Activated naive CD8-positive, alpha-beta T cell treated with anti-CD3 and anti-CD28 coated beads for 36 hours (primary cell): ENCODE results near the gene RUNX3. TPM values are rescaled to one million over a fixed set of nuclear protein-coding genes. Genes with fewer than 3 reads are reported as not detected.

Experiments
- DNase-seq: peaks from one replicate; pipeline ENCODE4 v3.0.0; 2021
- H3K27ac Mint-ChIP-seq: one replicate; pipeline ENCODE4 v1.8.0; 2022; ENCODE audit warnings: mild to moderate bottlenecking, moderate library complexity, mixed read lengths
- H3K27me3 Mint-ChIP-seq: one replicate; pipeline ENCODE4 v1.8.0; 2022; ENCODE audit warnings: mild to moderate bottlenecking, mixed read lengths
- H3K36me3 Mint-ChIP-seq: one replicate; pipeline ENCODE4 v1.8.0; 2021; ENCODE audit warnings: mild to moderate bottlenecking, mixed read lengths
- H3K4me1 Mint-ChIP-seq: one replicate; pipeline ENCODE4 v1.8.0; 2021; ENCODE audit warnings: mixed read lengths
- H3K4me3 Mint-ChIP-seq: one replicate; pipeline ENCODE4 v1.8.0; 2022; ENCODE audit warnings: mild to moderate bottlenecking, moderate library complexity, mixed read lengths
- H3K9me3 Mint-ChIP-seq: one replicate; pipeline ENCODE4 v1.8.0; 2022; ENCODE audit warnings: mixed read lengths
- total RNA-seq, 2 experiments: library from RNA; stranded (reverse); gene quantifications; one replicate each; pipeline ENCODE4 v1.2.3, GENCODE V29; 2021

Gene RUNX3
- total RNA-seq, 2 experiments from 2014 or later: 144 TPM

DNA sequence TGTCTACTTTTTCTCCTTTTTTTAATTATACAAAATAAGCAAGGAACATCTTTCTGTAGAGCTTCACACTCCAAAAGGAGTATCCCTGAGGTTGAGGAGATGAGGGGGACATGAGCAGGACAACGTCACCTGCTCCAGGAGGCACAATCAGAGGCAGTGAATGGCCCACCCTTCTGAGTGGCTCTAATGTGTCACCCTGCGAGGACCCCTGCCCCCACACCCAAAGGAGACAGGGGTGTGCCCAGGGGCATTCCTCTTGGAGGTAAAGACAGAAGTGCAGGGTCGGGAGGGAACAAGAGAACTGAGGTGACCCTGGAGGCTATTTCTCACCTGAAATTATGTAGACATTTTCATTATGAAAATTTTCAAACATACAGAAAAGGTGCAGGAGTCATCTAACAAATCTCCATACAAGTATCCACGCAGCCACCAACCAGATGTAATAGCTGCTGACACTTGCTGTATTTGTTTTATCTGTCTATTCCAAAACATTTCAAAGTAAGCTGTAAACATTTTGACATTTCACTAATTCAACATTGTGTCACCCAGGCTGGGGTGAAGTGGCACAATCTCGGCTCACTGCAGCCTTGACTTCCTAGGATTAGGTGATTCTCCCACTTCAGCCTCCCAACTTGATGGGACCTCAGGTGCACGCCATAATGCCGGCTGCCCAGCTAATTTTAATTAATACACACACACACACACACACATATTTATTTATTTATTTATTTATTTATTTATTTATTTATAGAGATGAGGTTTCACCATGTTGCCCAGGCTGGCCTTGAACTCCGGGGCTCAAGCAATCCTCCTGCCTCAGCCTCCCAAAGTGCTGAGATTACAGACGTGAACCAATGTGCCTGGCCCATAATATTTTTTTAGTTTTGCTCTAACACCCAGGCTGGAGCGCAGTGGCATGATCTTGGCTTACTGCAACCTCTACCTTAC is 70.7 kb downstream of the RUNX3 start:
- H3K4me3 Mint-ChIP-seq: no peak overlapping the region
- H3K4me1 Mint-ChIP-seq: no peaks in the 10 kb centered on the region
- no peaks in the 10 kb centered on the region for H3K27me3 Mint-ChIP-seq
- no peak overlapping the region for H3K27ac Mint-ChIP-seq
- H3K9me3 Mint-ChIP-seq: no peaks in the 10 kb centered on the region
- H3K36me3 Mint-ChIP-seq: no peaks in the 10 kb centered on the region
- no peak for DNase-seq

DNA sequence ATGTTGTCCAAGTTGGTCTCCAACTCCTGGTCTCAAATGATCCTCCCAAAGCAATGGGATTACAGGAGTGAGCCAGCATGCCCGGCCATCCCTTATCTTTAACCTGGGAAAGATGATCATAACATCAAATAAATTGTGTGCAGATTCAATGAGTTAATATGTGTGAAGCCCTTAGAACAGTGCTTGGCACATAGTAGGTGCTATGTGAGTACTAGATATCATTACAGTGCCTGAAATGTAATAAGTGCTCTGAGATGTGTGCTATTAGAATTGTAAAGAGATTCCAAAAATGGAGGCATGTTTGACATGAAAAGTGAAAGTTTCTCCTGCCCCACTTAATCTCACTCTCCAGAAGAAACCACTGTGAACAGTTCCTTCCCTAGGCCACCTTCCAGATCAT is 71.8 kb downstream of the RUNX3 start:
- Mint-ChIP-seq H3K4me3 (no peak overlapping the region), H3K4me1 (no peaks in the 10 kb centered on the region), H3K9me3 (no peaks in the 10 kb centered on the region), H3K36me3 (no peaks in the 10 kb centered on the region), H3K27ac (no peak overlapping the region), H3K27me3 (no peaks in the 10 kb centered on the region)
- DNase-seq: no peak

DNA sequence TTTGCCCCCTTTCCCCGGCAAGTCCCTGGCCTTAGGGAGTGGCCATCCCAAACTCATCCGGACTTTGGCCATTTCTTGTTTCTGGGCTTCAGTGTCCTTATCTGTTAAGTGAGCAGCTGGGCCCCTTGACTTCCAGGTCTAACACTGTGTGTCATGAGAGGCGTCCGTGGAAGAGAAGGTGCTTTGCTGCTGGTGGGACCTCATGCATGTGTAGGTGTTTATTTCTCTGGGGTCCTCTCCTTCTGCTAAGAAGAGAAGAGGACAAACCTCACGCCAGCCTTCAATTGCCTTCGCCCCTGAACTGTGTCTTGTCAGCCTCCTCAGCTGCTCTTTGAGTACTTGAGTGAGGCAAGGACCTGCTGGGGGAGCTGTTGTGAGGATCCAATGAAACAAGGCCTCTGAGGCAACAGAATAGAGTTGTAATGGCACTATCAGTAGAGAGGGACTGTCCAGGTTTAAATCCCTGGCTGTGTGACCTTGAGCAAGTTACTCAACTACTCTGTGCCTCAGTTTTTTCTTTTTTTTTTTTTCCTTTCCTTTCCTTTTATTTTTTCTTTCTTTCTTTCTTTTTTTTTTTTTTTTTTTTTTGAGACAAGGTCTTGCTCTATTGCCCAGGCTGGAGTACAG is 72.5 kb downstream of the RUNX3 start:
- Mint-ChIP-seq H3K4me3 (no peak overlapping the region), H3K9me3 (no peaks in the 10 kb centered on the region), H3K36me3 (no peaks in the 10 kb centered on the region), H3K4me1 (no peaks in the 10 kb centered on the region), H3K27me3 (no peaks in the 10 kb centered on the region), H3K27ac (no peak overlapping the region)
- no peak for DNase-seq

DNA sequence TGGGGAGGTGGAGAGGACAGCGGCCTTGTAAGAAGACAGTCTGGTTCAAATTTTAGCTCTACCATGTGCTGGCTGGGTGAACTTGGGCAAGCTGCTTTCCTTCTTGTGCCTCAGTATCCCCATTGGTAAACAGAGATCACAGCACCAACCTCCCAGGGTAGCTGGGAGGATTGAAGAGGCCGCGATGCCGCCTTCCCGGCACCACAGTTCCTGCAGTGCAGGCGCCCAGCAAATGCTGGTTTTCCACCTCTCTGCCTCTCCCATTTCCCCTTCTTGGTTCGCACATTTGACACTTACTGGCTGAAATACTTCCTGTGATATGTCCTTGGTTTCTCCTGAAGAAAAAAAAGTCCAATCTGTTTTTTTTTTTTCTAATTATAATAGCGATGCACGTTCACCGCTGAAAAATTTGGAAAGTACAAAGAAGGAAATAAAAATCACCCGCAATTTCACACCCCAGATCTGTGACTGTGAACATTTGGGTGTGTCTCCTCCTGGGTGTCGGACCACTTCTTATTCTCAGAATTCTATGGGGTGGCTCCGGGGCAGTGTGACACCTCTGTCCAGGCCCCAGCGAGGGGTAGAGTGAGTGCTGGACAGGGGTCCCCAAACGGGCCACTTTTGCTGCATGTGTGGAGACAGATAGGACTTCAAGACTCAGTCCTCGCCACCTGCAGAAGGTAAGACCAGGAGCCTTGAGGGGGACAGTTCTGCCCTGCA is 73.1 kb downstream of the RUNX3 start:
- no peaks in the 10 kb centered on the region for H3K27me3 Mint-ChIP-seq
- H3K4me3 Mint-ChIP-seq: no peak overlapping the region
- H3K27ac Mint-ChIP-seq: no peak overlapping the region
- DNase-seq: no peak
- H3K4me1 Mint-ChIP-seq: no peaks in the 10 kb centered on the region
- H3K36me3 Mint-ChIP-seq: no peaks in the 10 kb centered on the region
- H3K9me3 Mint-ChIP-seq: no peaks in the 10 kb centered on the region

DNA sequence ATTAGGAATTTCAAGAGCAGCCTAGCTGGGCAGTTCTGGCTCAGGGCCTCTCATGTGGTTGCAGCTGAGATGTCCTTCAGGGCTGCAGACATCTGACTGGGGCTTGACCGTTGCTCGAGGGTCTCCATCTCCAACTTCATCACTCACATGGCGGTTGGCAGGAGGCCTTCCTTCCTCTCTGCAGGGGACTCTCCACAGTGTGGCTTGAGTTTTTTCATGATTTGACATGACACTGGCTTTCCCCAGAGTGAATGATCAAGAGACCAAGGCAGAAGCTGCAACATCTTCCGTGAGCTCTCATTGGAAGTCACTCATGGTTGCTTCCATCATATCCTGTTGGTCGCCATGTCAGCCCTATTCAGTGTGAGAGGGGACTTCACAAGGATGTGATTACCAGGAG is 74.6 kb downstream of the RUNX3 start:
- no peaks in the 10 kb centered on the region for H3K9me3 Mint-ChIP-seq
- no peaks in the 10 kb centered on the region for H3K27me3 Mint-ChIP-seq
- no peak for DNase-seq
- no peak overlapping the region for H3K4me3 Mint-ChIP-seq
- no peaks in the 10 kb centered on the region for H3K36me3 Mint-ChIP-seq
- H3K27ac Mint-ChIP-seq: no peak overlapping the region
- no peaks in the 10 kb centered on the region for H3K4me1 Mint-ChIP-seq

DNA sequence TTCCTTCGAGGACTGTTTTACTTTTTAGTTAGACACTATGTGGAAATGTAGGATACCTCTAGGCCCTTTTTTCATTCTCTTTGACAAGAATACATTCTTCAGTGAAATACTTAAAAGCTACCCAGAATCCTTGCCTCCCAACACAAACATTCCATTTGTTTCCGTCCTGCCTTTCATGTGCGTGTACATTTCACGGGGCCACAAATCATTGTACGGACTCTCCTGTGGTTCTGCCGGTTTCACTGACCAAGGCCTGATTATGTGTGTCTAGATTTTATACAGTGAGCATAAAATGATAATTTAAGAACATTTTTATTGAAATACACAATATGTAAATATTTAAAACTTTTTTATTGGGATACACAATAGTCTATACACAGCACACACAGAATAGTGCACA is 76.4 kb downstream of the RUNX3 start:
- Mint-ChIP-seq H3K4me3 (no peak overlapping the region), H3K4me1 (peaks cover 11% of the 10 kb centered on the region), H3K9me3 (no peaks in the 10 kb centered on the region), H3K27me3 (peaks cover 3% of the 10 kb centered on the region), H3K36me3 (no peaks in the 10 kb centered on the region), H3K27ac (no peak overlapping the region)
- no peak for DNase-seq

DNA sequence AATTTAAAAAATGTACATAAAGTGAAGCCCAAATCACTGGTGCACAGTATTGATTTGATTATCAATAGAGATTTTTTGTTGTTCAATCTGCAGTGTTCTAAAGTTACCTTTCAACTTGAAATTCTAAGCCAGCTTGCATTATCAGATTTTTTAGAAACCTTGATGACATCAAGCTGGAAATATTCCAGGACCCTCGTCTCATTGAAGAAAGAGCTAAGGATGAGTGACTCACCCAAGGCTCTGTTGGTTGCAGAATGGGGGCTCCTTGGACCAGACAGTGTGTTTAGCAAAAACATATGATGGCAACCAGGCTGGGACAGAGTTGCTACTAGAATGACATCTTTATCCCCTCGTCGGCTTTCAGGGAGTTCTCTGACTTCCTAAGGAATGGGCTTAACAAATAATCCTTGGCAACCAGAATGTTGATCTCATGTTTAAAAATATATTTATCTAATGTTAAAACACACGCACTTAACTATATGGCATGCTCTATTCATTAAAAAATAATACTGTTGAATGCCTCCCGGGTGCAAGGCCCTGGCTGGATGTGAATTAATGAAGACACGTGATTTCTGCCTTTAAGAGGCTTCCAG is 79.7 kb downstream of the RUNX3 start:
- Mint-ChIP-seq H3K27me3 (peaks cover 3% of the 10 kb centered on the region), H3K4me3 (no peak overlapping the region), H3K9me3 (no peaks in the 10 kb centered on the region), H3K4me1 (peaks cover 15% of the 10 kb centered on the region), H3K36me3 (no peaks in the 10 kb centered on the region), H3K27ac (no peak overlapping the region)
- DNase-seq: no peak

DNA sequence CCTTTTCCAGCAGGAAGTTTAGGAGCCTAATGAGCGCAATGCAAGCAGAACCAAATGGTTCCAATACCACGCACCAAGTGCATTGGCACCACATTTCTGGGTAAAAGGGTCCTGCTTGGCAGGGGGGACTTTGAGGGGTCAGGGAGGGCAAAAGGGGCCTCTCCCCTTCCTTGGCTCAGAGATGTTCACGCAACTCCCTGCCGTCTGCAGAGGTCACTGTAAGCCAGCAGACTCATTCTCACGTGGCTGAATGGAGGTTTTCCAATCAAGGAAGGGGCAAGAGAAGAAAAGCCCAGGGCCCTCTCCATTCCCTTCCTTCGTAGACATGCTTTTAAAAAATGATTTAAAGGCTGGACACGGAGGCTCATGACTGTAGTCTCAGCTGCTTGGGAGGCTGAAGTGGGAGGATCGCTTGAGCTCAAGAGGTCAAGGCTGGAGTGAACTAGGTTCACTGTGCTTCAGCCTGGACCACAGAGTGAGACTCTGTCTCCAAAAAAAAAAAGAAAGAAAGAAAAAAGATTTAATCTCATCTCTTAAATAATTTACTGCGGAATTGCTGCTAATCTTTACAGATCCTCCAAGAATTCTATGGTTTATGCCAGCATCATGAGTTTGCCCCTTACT is 80.3 kb downstream of the RUNX3 start:
- Mint-ChIP-seq H3K27ac (no peak overlapping the region), H3K4me3 (no peak overlapping the region), H3K36me3 (no peaks in the 10 kb centered on the region), H3K4me1 (peaks cover 15% of the 10 kb centered on the region), H3K9me3 (no peaks in the 10 kb centered on the region), H3K27me3 (peaks cover 3% of the 10 kb centered on the region)
- DNase-seq: no peak

Other genes with a start within 250 kb of the RUNX3 start
- gene CLIC4, start 184.8 kb downstream of the RUNX3 start, total RNA-seq: 10 to 100 TPM; 25.0 to 26.4 TPM